Mesothelial cell of epicardium (in vitro differentiated cells): Measurements from ENCODE around the gene A2ML1. TPM values are rescaled to one million over a fixed set of nuclear protein-coding genes. Genes with fewer than 3 reads are reported as not detected.
"Not testable (repeated sequence)": the region's sequence is repeated elsewhere in the genome, so short reads cannot be mapped to it uniquely, and the experiment has no call there.

Experiments used
- DNase-seq, 2 experiments: peaks; one replicate each; pipeline ENCODE4 v3.0.0; 2021; ENCODE audit warnings: low spot score in 2 of 2; ENCODE audit not compliant: unreplicated experiment in 2 of 2
- H3K27ac Mint-ChIP-seq: 2 replicates; pipeline ENCODE4 v1.8.0; 2021; ENCODE audit warnings: mixed read lengths
- H3K27me3 Mint-ChIP-seq: 2 replicates; pipeline ENCODE4 v1.8.0; 2021; ENCODE audit warnings: low read depth, mixed read lengths
- H3K36me3 Mint-ChIP-seq: 2 replicates; pipeline ENCODE4 v1.8.0; 2021; ENCODE audit warnings: mixed read lengths
- H3K4me1 Mint-ChIP-seq: 2 replicates; pipeline ENCODE4 v1.8.0; 2021; ENCODE audit warnings: mixed read lengths
- H3K4me3 Mint-ChIP-seq: 2 replicates; pipeline ENCODE4 v1.8.0; 2021; ENCODE audit warnings: mild to moderate bottlenecking, moderate library complexity, mixed read lengths
- H3K9me3 Mint-ChIP-seq: 2 replicates; pipeline ENCODE4 v1.8.0; 2021; ENCODE audit warnings: mixed read lengths
- total RNA-seq: library from RNA; stranded (reverse); gene quantifications from 3 replicates; pipeline ENCODE4 v1.2.1, GENCODE V29; 2021
- TF ChIP-seq, protein P1 (sequence below): fragments of 200-600 bp; sonication (generic); IDR thresholded peaks from one replicate; pipeline ENCODE4 v1.5.0; 2021; ENCODE audit warnings: antibody characterized with exemption; ENCODE audit not compliant: unreplicated experiment

Gene A2ML1
- total RNA-seq, 1 donor from 2014 or later: 0.13 TPM

- TF ChIP-seq, protein P1, sequence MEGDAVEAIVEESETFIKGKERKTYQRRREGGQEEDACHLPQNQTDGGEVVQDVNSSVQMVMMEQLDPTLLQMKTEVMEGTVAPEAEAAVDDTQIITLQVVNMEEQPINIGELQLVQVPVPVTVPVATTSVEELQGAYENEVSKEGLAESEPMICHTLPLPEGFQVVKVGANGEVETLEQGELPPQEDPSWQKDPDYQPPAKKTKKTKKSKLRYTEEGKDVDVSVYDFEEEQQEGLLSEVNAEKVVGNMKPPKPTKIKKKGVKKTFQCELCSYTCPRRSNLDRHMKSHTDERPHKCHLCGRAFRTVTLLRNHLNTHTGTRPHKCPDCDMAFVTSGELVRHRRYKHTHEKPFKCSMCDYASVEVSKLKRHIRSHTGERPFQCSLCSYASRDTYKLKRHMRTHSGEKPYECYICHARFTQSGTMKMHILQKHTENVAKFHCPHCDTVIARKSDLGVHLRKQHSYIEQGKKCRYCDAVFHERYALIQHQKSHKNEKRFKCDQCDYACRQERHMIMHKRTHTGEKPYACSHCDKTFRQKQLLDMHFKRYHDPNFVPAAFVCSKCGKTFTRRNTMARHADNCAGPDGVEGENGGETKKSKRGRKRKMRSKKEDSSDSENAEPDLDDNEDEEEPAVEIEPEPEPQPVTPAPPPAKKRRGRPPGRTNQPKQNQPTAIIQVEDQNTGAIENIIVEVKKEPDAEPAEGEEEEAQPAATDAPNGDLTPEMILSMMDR: no peak
- DNase-seq: no peak
- Mint-ChIP-seq H3K4me3 (no peak overlapping the region), H3K9me3 (no peaks in the 10 kb centered on the region), H3K4me1 (peaks cover 15% of the 10 kb centered on the region), H3K27ac (peak overlapping the region; percentile 67), H3K27me3 (no peaks in the 10 kb centered on the region), H3K36me3 (peaks cover 3% of the 10 kb centered on the region)
Observed at GRCh38 chr12:8781381-8782127, 40.9 kb upstream of the A2ML1 start.

DNA sequence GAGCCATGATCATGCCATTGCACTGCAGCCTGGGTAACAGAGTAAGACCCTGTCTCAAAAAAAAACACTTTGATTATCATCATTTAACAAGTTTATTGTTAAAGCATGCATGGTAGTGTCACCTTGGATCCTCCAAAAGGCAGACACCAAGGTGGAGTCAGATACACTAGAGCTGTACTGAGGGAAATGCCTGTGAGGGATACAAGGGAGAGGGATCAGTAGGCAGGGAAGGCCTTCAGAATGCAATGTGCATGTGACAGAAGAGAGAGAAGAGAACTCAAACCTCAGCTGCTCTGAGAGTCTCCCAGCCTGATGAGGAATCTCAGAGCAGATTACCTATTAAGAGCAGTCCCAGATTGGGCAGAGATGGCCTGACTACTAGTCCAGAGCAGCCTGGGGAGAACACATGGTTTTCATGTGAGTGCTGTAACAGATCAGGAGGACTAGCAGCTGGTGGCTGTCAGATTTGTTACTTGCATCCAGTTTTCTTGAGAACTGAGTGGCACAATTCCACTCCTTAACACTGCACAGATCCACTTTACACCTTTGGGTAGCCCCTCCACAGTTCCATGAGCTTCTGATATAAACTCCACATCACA lies 38.0 kb upstream of the A2ML1 start:
- Mint-ChIP-seq H3K9me3 (no peaks in the 10 kb centered on the region), H3K27me3 (peaks cover 8% of the 10 kb centered on the region), H3K36me3 (no peaks in the 10 kb centered on the region), H3K4me1 (peaks cover 20% of the 10 kb centered on the region), H3K27ac (no peak overlapping the region), H3K4me3 (no peak overlapping the region)
- TF ChIP-seq, protein P1: no peak
- no peak for DNase-seq

GRCh38 chr12:8785499-8785898 lies 36.9 kb upstream of the A2ML1 start:
- H3K27me3 Mint-ChIP-seq: peaks cover 8% of the 10 kb centered on the region
- TF ChIP-seq, protein P1: no peak
- H3K4me3 Mint-ChIP-seq: no peak overlapping the region
- H3K36me3 Mint-ChIP-seq: no peaks in the 10 kb centered on the region
- DNase-seq: no peak
- peaks cover 17% of the 10 kb centered on the region for H3K4me1 Mint-ChIP-seq
- no peak overlapping the region for H3K27ac Mint-ChIP-seq
- H3K9me3 Mint-ChIP-seq: no peaks in the 10 kb centered on the region

DNA sequence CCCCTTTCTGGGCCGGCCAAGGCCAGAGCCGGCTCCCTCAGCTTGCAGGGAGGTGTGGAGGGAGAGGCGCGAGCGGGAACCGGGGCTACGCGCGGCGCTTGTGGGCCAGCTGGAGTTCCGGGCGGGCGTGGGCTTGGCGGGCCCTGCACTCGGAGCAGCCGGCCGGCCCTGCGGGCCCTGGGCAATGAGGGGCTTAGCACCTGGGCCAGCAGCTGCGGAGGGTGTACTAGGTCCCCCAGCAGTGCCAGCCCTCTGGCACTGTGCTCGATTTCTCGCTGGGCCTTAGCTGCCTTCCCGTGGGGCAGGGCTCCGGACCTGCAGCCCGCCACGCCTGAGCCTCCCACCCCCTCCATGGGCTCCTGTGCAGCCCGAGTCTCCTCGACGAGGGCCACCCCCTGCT lies 35.2 kb upstream of the A2ML1 start:
- DNase-seq, H3K9me3 Mint-ChIP-seq, H3K36me3 Mint-ChIP-seq, H3K27ac Mint-ChIP-seq, H3K4me3 Mint-ChIP-seq, H3K27me3 Mint-ChIP-seq: not testable (repeated sequence)
- H3K4me1 Mint-ChIP-seq: peaks cover 13% of the 10 kb centered on the region

GRCh38 chr12:8788706-8789105 lies 33.7 kb upstream of the A2ML1 start:
- not testable (repeated sequence) for H3K36me3 Mint-ChIP-seq, H3K27me3 Mint-ChIP-seq, H3K9me3 Mint-ChIP-seq, DNase-seq, H3K27ac Mint-ChIP-seq
- Mint-ChIP-seq H3K4me1 (peaks cover 11% of the 10 kb centered on the region), H3K4me3 (peak overlapping the region; percentile 77)

DNA sequence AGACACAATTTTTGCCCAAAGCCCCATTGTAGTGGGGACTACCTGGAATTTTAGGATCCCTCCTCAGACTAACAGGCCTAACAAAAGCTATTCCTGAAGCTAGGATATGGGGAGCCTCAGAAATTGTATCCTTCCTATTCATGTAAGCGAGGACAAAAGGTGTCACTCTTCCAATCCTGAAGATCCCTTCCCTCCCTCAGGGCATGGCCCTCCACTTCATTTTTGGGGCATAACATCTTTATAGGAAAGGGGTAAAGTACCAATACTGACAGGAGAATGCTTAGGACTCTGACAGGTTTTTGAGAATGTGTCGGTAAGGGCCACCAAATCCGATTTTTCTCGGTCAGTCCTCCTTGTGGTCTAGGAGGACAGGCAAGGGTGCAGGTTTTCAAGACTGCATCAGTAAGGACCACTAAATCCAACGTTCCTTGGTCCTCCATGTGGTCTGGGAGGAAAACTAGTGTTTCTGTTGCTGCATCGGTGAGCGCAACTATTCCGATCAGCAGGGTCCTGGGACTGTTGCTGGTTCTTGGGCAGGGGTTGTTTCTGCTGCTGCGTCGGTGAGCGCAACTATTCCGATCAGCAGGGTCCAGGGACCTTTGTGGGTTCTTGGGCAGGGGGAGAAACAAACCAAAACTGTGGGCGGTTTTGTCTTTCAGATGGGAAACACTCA lies 32.9 kb upstream of the A2ML1 start:
- H3K4me1 Mint-ChIP-seq: peaks cover 11% of the 10 kb centered on the region
- peaks cover 14% of the 10 kb centered on the region for H3K9me3 Mint-ChIP-seq
- not testable (repeated sequence) for H3K36me3 Mint-ChIP-seq, DNase-seq, H3K27me3 Mint-ChIP-seq, H3K27ac Mint-ChIP-seq
- peak overlapping the region; percentile 77 for H3K4me3 Mint-ChIP-seq

GRCh38 chr12:8793226-8793625 lies 29.2 kb upstream of the A2ML1 start:
- H3K36me3 Mint-ChIP-seq: peaks cover 16% of the 10 kb centered on the region
- not testable (repeated sequence) for H3K4me3 Mint-ChIP-seq, H3K27me3 Mint-ChIP-seq, DNase-seq, H3K27ac Mint-ChIP-seq
- peaks cover 24% of the 10 kb centered on the region for H3K9me3 Mint-ChIP-seq
- peaks cover 11% of the 10 kb centered on the region for H3K4me1 Mint-ChIP-seq

GRCh38 chr12:8794611-8795010 lies 27.8 kb upstream of the A2ML1 start:
- not testable (repeated sequence) for H3K27me3 Mint-ChIP-seq, H3K27ac Mint-ChIP-seq, H3K4me3 Mint-ChIP-seq, H3K4me1 Mint-ChIP-seq, DNase-seq
- Mint-ChIP-seq H3K36me3 (peaks cover 16% of the 10 kb centered on the region), H3K9me3 (peaks cover 29% of the 10 kb centered on the region)
